ENCODE measurements around the gene DNAJC16.

- TF ChIP-seq TEAD4 (IDR thresholded peaks at IDR 0.05): no peak
- TF ChIP-seq RAD21 (IDR thresholded peaks at IDR 0.05; ENCODE audit: low read depth): no peak
- TF ChIP-seq REST (IDR thresholded peaks at IDR 0.05; ENCODE audit: low read depth): no peak
- TF ChIP-seq YY1 (IDR thresholded peaks at IDR 0.05; ENCODE audit: low read depth): no peak
Measured at GRCh38 chr1:15574741-15575140, 48.1 kb downstream of the DNAJC16 start.

Measured in Ishikawa (cell line).